IMR-90 (cell line): ENCODE data around the gene GRAMD1B. TPM values are rescaled to one million over a fixed set of nuclear protein-coding genes. Genes with fewer than 3 reads are reported as not detected.

Experiments
- ATAC-seq: fragments of 200-7000 bp; cut with Tn5 transposase; 2 replicates; pipeline ENCODE4 v1.9.1; 2020; ENCODE audit warnings: low read depth, mild to moderate bottlenecking, moderate library complexity
- BruUV-seq: library from RNA; stranded (reverse); fragments of 400-500 nt; replicated peaks from 2 replicates; lab custom pipeline; 2021; lab: Mats Ljungman, UMichigan
- CTCF ChIA-PET: fragments of 300-600 bp; formaldehyde crosslinking; extraction: SDS; loops from one replicate; lab custom pipeline; 2021; ENCODE audit warnings: antibody characterized with exemption; lab: Yijun Ruan, JAX
- POLR2A ChIA-PET: fragments of 300-600 bp; sonication (Branson Sonifier 250); formaldehyde crosslinking; loops from one replicate; lab custom pipeline; 2022; ENCODE audit warnings: antibody characterized with exemption; ENCODE audit not compliant: unreplicated experiment; lab: Charles Lee
- DNase-seq: peaks from one replicate; pipeline ENCODE4 v3.0.0; 2013
- H2AFZ ChIP-seq: replicated peaks from 2 replicates; pipeline ENCODE3; 2013; ENCODE audit warnings: low read length, mild to moderate bottlenecking; ENCODE audit not compliant: poor library complexity
- H2AK5ac ChIP-seq: 2 replicates; pipeline ENCODE4 v1.6.1; 2013; ENCODE audit warnings: low read depth, low read length, inconsistent platforms
- H2AK9ac ChIP-seq: replicated peaks from 2 replicates; pipeline ENCODE3; 2013; ENCODE audit warnings: mild to moderate bottlenecking, low read depth, low read length, moderate library complexity; ENCODE audit not compliant: poor library complexity
- H2BK120ac ChIP-seq: 2 replicates; pipeline ENCODE4 v1.6.1; 2013; ENCODE audit warnings: low read depth, low read length, inconsistent platforms
- H2BK15ac ChIP-seq: 3 replicates; pipeline ENCODE4 v1.6.1; 2013; ENCODE audit warnings: low read depth, low read length, inconsistent platforms
- H2BK20ac ChIP-seq: 2 replicates; pipeline ENCODE4 v1.6.1; 2013; ENCODE audit warnings: low read depth, mild to moderate bottlenecking, inconsistent platforms, low read length, moderate library complexity
- H2BK5ac ChIP-seq: 2 replicates; pipeline ENCODE4 v1.6.1; 2013; ENCODE audit warnings: mild to moderate bottlenecking, low read depth, low read length, inconsistent platforms; ENCODE audit not compliant: poor library complexity, severe bottlenecking
- H3K14ac ChIP-seq: replicated peaks from 2 replicates; pipeline ENCODE4 v1.6.1; 2013; ENCODE audit warnings: low read depth, low read length, inconsistent platforms
- H3K18ac ChIP-seq: 2 replicates; pipeline ENCODE4 v1.6.1; 2013; ENCODE audit warnings: low read depth, low read length, control low read depth
- H3K23ac ChIP-seq: 2 replicates; pipeline ENCODE4 v1.6.1; 2013; ENCODE audit warnings: low read depth, low read length, inconsistent platforms
- H3K27ac ChIP-seq: 2 replicates; pipeline ENCODE4 v1.5.1; 2013; ENCODE audit warnings: mild to moderate bottlenecking, control low read depth, low read length; ENCODE audit not compliant: insufficient read depth
- H3K27me3 ChIP-seq: 2 replicates; pipeline ENCODE4 v1.6.1; 2013; ENCODE audit warnings: low read length; ENCODE audit not compliant: control insufficient read depth, insufficient read depth
- H3K36me3 ChIP-seq: 2 replicates; pipeline ENCODE4 v1.6.1; 2013; ENCODE audit warnings: low read length, mixed read lengths; ENCODE audit not compliant: control insufficient read depth, insufficient read depth
- H3K4ac ChIP-seq: 2 replicates; pipeline ENCODE4 v1.6.1; 2013; ENCODE audit warnings: low read depth, low read length, inconsistent platforms
- H3K4me1 ChIP-seq: 2 replicates; pipeline ENCODE4 v1.6.1; 2013; ENCODE audit warnings: low read length, mixed read lengths; ENCODE audit not compliant: control insufficient read depth, insufficient read depth
- H3K4me2 ChIP-seq: 2 replicates; pipeline ENCODE4 v1.6.1; 2013; ENCODE audit warnings: low read depth, mild to moderate bottlenecking, control low read depth, low read length, moderate library complexity
- H3K4me3 ChIP-seq: 2 replicates; pipeline ENCODE4 v1.5.1; 2013; ENCODE audit warnings: low read depth, mild to moderate bottlenecking, control low read depth, low read length, moderate library complexity; ENCODE audit not compliant: insufficient read depth
- H3K56ac ChIP-seq: 2 replicates; pipeline ENCODE4 v1.6.1; 2013; ENCODE audit warnings: low read length, inconsistent platforms; ENCODE audit not compliant: insufficient read depth; ENCODE audit errors: extremely low read depth
- H3K79me1 ChIP-seq, 2 experiments: 2 replicates each; pipeline ENCODE4 v1.6.1; 2013; ENCODE audit warnings: low read length in 2 of 2, inconsistent platforms in 1 of 2, low read depth in 1 of 2
- H3K9ac ChIP-seq: 2 replicates; pipeline ENCODE4 v1.6.1; 2013; ENCODE audit warnings: low read depth, low read length, control low read depth
- H3K9me1 ChIP-seq: 2 replicates; pipeline ENCODE4 v1.6.1; 2013; ENCODE audit warnings: low read length, inconsistent platforms; ENCODE audit not compliant: insufficient read depth
- H3K9me3 ChIP-seq: 2 replicates; pipeline ENCODE4 v1.6.1; 2013; ENCODE audit warnings: low read length; ENCODE audit not compliant: control insufficient read depth, insufficient read depth
- H4K20me1 ChIP-seq: 2 replicates; pipeline ENCODE4 v1.6.1; 2013; ENCODE audit warnings: low read length, inconsistent platforms; ENCODE audit not compliant: insufficient read depth
- H4K5ac ChIP-seq: 2 replicates; pipeline ENCODE4 v1.6.1; 2013; ENCODE audit warnings: mild to moderate bottlenecking, low read depth, low read length, control low read depth
- H4K8ac ChIP-seq, 2 experiments: 2 replicates each; pipeline ENCODE4 v1.6.1; 2013; ENCODE audit warnings: low read depth in 2 of 2, low read length in 2 of 2, control low read depth in 1 of 2, inconsistent platforms in 1 of 2
- H4K91ac ChIP-seq: 2 replicates; pipeline ENCODE4 v1.6.1; 2013; ENCODE audit warnings: low read depth, low read length, inconsistent platforms; ENCODE audit not compliant: insufficient read depth
- BHLHE40 ChIP-seq: fragments of 150-350 bp; IDR thresholded peaks from 2 replicates; pipeline ENCODE4 v1.6.1; 2016; ENCODE audit warnings: mild to moderate bottlenecking, low read depth, low read length
- CEBPB ChIP-seq: IDR thresholded peaks from 2 replicates; pipeline ENCODE4 v1.6.1; 2012; ENCODE audit warnings: low read depth, low read length, improper control_type of control experiment
- CHD1 ChIP-seq: IDR thresholded peaks from 2 replicates; pipeline ENCODE4 v1.6.1; 2012; ENCODE audit warnings: low read depth, low read length, improper control_type of control experiment
- FOS ChIP-seq: fragments of 150-350 bp; IDR thresholded peaks from 2 replicates; pipeline ENCODE4 v1.6.1; 2016; ENCODE audit warnings: low read depth, low read length
- MAFK ChIP-seq: IDR thresholded peaks from 2 replicates; pipeline ENCODE4 v1.6.1; 2012; ENCODE audit warnings: low read depth, low read length, improper control_type of control experiment
- MAZ ChIP-seq: IDR thresholded peaks from 2 replicates; pipeline ENCODE4 v1.6.1; 2012; ENCODE audit warnings: low read depth, mild to moderate bottlenecking, low read length, improper control_type of control experiment, moderate library complexity, borderline replicate concordance
- MXI1 ChIP-seq: IDR thresholded peaks from 2 replicates; pipeline ENCODE4 v1.6.1; 2012; ENCODE audit warnings: low read depth, mild to moderate bottlenecking, low read length, moderate library complexity, borderline replicate concordance
- NFE2L2 ChIP-seq: fragments of 150-350 bp; IDR thresholded peaks from 2 replicates; pipeline ENCODE4 v1.6.1; 2016; ENCODE audit warnings: low read depth, mild to moderate bottlenecking, low read length
- POLR2A ChIP-seq: IDR thresholded peaks from 2 replicates; pipeline ENCODE4 v1.6.1; 2012; ENCODE audit warnings: mild to moderate bottlenecking, low read depth, low read length
- RAD21 ChIP-seq: IDR thresholded peaks from 2 replicates; pipeline ENCODE4 v1.6.1; 2012; ENCODE audit warnings: low read length, improper control_type of control experiment
- RCOR1 ChIP-seq: IDR thresholded peaks from 2 replicates; pipeline ENCODE4 v1.6.1; 2012; ENCODE audit warnings: mild to moderate bottlenecking, low read length, improper control_type of control experiment; ENCODE audit not compliant: insufficient replicate concordance
- RFX5 ChIP-seq: IDR thresholded peaks from 2 replicates; pipeline ENCODE4 v1.8.0; 2012; ENCODE audit warnings: low read depth, mild to moderate bottlenecking, low read length, moderate library complexity
- SMC3 ChIP-seq: fragments of 150-350 bp; IDR thresholded peaks from 2 replicates; pipeline ENCODE4 v1.6.1; 2016; ENCODE audit warnings: low read depth, mild to moderate bottlenecking, antibody characterized with exemption, low read length, moderate library complexity
- WGBS, 2 experiments: methylation state at CpG; one replicate each; pipeline versions ENCODE4 v1.1.5 to v1.1.7; 2013; ENCODE audit warnings: missing lambda C conversion rate in 2 of 2; ENCODE audit not compliant: insufficient read length in 1 of 2; ENCODE audit errors: extremely low coverage in 2 of 2; 5-methylcytosine and 5-hydroxymethylcytosine counted together
- dilution Hi-C: fragments of 300-500 bp; cut with HindIII; formaldehyde crosslinking; loops from one replicate; pipeline ENCODE4 v1.14.3; 2018; ENCODE audit warnings: low sequenced_read_pairs; ENCODE audit not compliant: unreplicated experiment
- in situ Hi-C: fragments of 300-500 bp; cut with MboI; formaldehyde crosslinking; loops from 3 replicates; pipeline ENCODE4 v1.14.3; 2019; ENCODE audit warnings: low sequenced_read_pairs, inconsistent platforms, mixed read lengths
- intact Hi-C: fragments of 100-400 bp; cut with micrococcal nuclease; formaldehyde crosslinking; loops from 2 replicates; pipeline ENCODE4 v1.10.0; 2022
- polyA plus RNA-seq, 3 experiments: library from polyadenylated mRNA; depleted of rRNA; stranded (reverse); fragments of >200 nt; gene quantifications; 2 replicates each; pipeline ENCODE4 v1.2.3, GENCODE V29; 2012; ENCODE audit warnings: low replicate concordance in 1 of 3
- total RNA-seq: library from RNA; depleted of rRNA; stranded (reverse); fragments of >200 nt; gene quantifications from 2 replicates; pipeline ENCODE4 v1.2.3, GENCODE V29; 2012
- TF ChIP-seq, protein P1 (sequence below): fragments of 150-350 bp; IDR thresholded peaks from 2 replicates; pipeline ENCODE4 v1.6.1; 2017; ENCODE audit warnings: mild to moderate bottlenecking, antibody characterized with exemption, low read length, low read depth
- TF ChIP-seq, protein P2 (sequence below): fragments of 150-350 bp; IDR thresholded peaks from 2 replicates; pipeline ENCODE4 v1.6.1; 2016; ENCODE audit warnings: low read depth, mild to moderate bottlenecking, low read length, moderate library complexity, borderline replicate concordance

The GRAMD1B gene
- total and polyA plus RNA-seq, 2 of the 4 experiments (the other 2 are of a cell fraction): 7.1 to 7.2 TPM

DNA sequence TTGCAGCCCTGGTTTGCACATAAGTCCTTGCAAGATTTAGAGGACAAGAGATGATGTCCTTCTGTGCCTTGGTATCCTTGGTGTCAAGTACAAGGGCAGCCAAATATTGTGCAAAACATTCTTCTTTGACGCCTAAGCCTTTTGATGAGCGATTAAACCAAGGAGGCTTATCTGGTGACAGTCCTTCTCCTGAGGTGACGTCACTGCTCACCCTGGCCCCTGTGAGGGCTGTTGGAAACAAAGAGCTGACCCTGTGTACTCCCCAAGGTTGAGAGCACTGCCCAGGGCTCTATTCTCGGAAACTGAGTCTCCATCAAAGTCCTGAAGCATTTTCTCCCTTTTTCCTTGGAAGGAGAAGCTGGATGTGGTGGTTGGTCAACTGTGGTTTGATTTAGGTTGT, 4.7 kb upstream of the GRAMD1B start:
- intact Hi-C loops (no loop called here), dilution Hi-C loops (no loop called here), in situ Hi-C loops (no loop called here)
- WGBS, 2 experiments: 28% methylated on average over 2 of the region's 4 CpGs; no CpG with 5 or more reads in 1 of the 2 experiments
- Histone ChIP-seq H3K9ac (no peak overlapping the region), H3K23ac (no peak overlapping the region), H2BK120ac (no peak overlapping the region), H3K79me1 (peaks cover 0 to 4% of the 10 kb centered on the region in 2 experiments; a peak in 2 of 4 replicates), H3K4ac (no peak overlapping the region), H2AK9ac (no peak overlapping the region), H3K9me1 (peaks cover 10% of the 10 kb centered on the region), H4K91ac (no peak overlapping the region), H3K4me3 (no peak overlapping the region), H3K9me3 (no peaks in the 10 kb centered on the region), H2AFZ (no peak overlapping the region), H2BK20ac (no peak overlapping the region), H3K4me1 (peaks cover 6% of the 10 kb centered on the region), H3K36me3 (no peaks in the 10 kb centered on the region), H3K4me2 (no peak overlapping the region), H4K20me1 (no peaks in the 10 kb centered on the region), H3K27me3 (peaks cover 28% of the 10 kb centered on the region), H3K56ac (no peak overlapping the region), H4K5ac (no peak overlapping the region), H3K18ac (no peak overlapping the region), H3K27ac (no peak overlapping the region), H2BK15ac (no peak overlapping the region), H4K8ac (no peak overlapping the region), H3K14ac (no peak overlapping the region), H2BK5ac (no peak overlapping the region), H2AK5ac (no peak overlapping the region; the same call in 1 of the 2 replicates)
- TF ChIP-seq MAZ (no peak), MXI1 (no peak), RFX5 (no peak), RCOR1 (no peak), BHLHE40 (no peak), POLR2A (no peak), CEBPB (no peak), FOS (no peak), NFE2L2 (no peak), CHD1 (no peak), RAD21 (no peak), MAFK (no peak), SMC3 (no peak)
- TF ChIP-seq, protein P1, sequence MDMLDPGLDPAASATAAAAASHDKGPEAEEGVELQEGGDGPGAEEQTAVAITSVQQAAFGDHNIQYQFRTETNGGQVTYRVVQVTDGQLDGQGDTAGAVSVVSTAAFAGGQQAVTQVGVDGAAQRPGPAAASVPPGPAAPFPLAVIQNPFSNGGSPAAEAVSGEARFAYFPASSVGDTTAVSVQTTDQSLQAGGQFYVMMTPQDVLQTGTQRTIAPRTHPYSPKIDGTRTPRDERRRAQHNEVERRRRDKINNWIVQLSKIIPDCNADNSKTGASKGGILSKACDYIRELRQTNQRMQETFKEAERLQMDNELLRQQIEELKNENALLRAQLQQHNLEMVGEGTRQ: no peak
- TF ChIP-seq, protein P2, sequence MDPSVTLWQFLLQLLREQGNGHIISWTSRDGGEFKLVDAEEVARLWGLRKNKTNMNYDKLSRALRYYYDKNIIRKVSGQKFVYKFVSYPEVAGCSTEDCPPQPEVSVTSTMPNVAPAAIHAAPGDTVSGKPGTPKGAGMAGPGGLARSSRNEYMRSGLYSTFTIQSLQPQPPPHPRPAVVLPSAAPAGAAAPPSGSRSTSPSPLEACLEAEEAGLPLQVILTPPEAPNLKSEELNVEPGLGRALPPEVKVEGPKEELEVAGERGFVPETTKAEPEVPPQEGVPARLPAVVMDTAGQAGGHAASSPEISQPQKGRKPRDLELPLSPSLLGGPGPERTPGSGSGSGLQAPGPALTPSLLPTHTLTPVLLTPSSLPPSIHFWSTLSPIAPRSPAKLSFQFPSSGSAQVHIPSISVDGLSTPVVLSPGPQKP: no peak
- ChIA-PET POLR2A (no interaction called here), CTCF (no interaction called here)
- no TSS peak for BruUV-seq
- no peak for ATAC-seq
- no peak for DNase-seq
